Glomerular visceral epithelial cell (primary cell): ENCODE results near the gene SERPINB13.
"Not testable (repeated sequence)": the region's sequence is repeated elsewhere in the genome, so short reads cannot be mapped to it uniquely, and the experiment has no call there.

Experiments used
- DNase-seq: peaks from one replicate; pipeline ENCODE4 v3.0.0-alpha.2; 2016; ENCODE audit errors: extremely low spot score

The SERPINB13 gene

GRCh38 chr18:63590373-63590772, 3.2 kb downstream of the SERPINB13 start:
- no peak for DNase-seq

- DNase-seq: no peak
Observed at GRCh38 chr18:63590966-63591695, 4.0 kb downstream of the SERPINB13 start.

GRCh38 chr18:63591725-63592124, 4.6 kb downstream of the SERPINB13 start:
- DNase-seq: no peak

GRCh38 chr18:63592471-63592870, 5.3 kb downstream of the SERPINB13 start:
- no peak for DNase-seq

GRCh38 chr18:63596964-63597363, 9.8 kb downstream of the SERPINB13 start:
- no peak for DNase-seq

- DNase-seq: no peak
Observed at GRCh38 chr18:63603355-63603754, 16.2 kb downstream of the SERPINB13 start.

GRCh38 chr18:63603772-63604171, 16.6 kb downstream of the SERPINB13 start:
- DNase-seq: no peak

- peak; percentile 7 for DNase-seq
Observed at GRCh38 chr18:63604791-63605567, 17.8 kb downstream of the SERPINB13 start.

GRCh38 chr18:63606526-63606925, 19.4 kb downstream of the SERPINB13 start:
- DNase-seq: no peak

GRCh38 chr18:63613420-63613819, 26.3 kb downstream of the SERPINB13 start:
- DNase-seq: no peak

GRCh38 chr18:63617049-63617914, 30.1 kb downstream of the SERPINB13 start:
- no peak for DNase-seq

GRCh38 chr18:63617915-63618234, 30.7 kb downstream of the SERPINB13 start:
- no peak for DNase-seq

- no peak for DNase-seq
Observed at GRCh38 chr18:63619661-63620060, 32.5 kb downstream of the SERPINB13 start.

GRCh38 chr18:63624863-63625262, 37.7 kb downstream of the SERPINB13 start:
- no peak for DNase-seq

- DNase-seq: no peak
Observed at GRCh38 chr18:63626431-63626830, 39.3 kb downstream of the SERPINB13 start.

- no peak for DNase-seq
Observed at GRCh38 chr18:63627819-63628218, 40.7 kb downstream of the SERPINB13 start.

- DNase-seq: no peak
Observed at GRCh38 chr18:63637703-63638102, 50.6 kb downstream of the SERPINB13 start.

- DNase-seq: not testable (repeated sequence)
Observed at GRCh38 chr18:63641157-63641680, 54.1 kb downstream of the SERPINB13 start.

- DNase-seq: not testable (repeated sequence)
Observed at GRCh38 chr18:63642668-63643356, 55.7 kb downstream of the SERPINB13 start.

- DNase-seq: not testable (repeated sequence)
Observed at GRCh38 chr18:63644142-63644541, 57.0 kb downstream of the SERPINB13 start, which contains the start of gene SERPINB4. Gene SERPINB4, minus strand, starts transcription at chr18:63644256. Its CDS starts 679 bp downstream, at chr18:63643577.

- not testable (repeated sequence) for DNase-seq
Observed at GRCh38 chr18:63644694-63645093, 57.6 kb downstream of the SERPINB13 start.
